ENCODE data around the gene BRWD1.

The BRWD1 gene

GRCh38 chr21:39152271-39152670, 161.2 kb downstream of the BRWD1 start:
- H3K4me3 ChIP-seq (ENCODE audit: low read depth, low read length), result no peak overlapping the region
- TF ChIP-seq, protein P1, sequence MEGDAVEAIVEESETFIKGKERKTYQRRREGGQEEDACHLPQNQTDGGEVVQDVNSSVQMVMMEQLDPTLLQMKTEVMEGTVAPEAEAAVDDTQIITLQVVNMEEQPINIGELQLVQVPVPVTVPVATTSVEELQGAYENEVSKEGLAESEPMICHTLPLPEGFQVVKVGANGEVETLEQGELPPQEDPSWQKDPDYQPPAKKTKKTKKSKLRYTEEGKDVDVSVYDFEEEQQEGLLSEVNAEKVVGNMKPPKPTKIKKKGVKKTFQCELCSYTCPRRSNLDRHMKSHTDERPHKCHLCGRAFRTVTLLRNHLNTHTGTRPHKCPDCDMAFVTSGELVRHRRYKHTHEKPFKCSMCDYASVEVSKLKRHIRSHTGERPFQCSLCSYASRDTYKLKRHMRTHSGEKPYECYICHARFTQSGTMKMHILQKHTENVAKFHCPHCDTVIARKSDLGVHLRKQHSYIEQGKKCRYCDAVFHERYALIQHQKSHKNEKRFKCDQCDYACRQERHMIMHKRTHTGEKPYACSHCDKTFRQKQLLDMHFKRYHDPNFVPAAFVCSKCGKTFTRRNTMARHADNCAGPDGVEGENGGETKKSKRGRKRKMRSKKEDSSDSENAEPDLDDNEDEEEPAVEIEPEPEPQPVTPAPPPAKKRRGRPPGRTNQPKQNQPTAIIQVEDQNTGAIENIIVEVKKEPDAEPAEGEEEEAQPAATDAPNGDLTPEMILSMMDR (IDR thresholded peaks at IDR 0.05; ENCODE audit: borderline replicate concordance, insufficient read depth, low read depth, low read length), result no peak

DNA sequence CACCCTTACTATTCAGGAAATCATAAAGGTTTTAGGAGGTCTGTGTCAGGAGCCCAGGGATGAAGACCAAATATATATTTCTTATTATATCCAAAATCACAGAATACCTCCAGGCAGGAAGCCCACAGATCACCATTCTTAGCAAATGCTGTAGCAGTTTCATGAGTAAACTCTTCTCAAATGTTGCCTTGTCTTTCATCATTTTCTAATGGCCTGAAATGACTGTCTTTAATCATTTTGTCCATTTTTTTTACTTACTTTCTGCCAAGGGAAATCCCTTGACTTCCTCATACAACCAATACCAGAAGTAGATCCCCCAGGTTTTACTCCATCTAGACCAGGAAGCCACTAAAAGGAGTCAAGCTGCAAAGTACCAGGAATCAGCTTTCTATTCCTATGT, 162.6 kb downstream of the BRWD1 start:
- H3K4me3 ChIP-seq (ENCODE audit: low read depth, low read length), result no peak overlapping the region
- TF ChIP-seq, protein P1 (IDR thresholded peaks at IDR 0.05; ENCODE audit: borderline replicate concordance, insufficient read depth, low read depth, low read length), result no peak

DNA sequence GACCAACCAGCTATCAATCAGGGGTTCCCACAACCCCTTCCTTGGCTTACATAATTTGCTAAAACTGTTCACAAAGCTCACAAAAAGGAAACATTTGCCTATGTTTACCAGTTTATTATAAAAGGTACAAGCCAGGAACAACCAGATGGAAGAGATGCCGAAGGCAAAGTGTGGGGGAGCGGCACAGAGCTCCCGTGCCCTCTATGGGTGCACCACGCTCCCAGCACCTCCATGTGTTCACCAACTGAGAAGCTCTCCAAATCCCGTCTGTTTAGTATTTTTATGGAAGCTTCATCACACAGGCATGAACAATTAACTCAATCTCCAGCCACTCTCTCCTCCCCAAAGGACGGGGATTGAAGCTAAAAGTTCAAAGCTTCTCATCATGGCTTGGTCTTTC, 163.1 kb downstream of the BRWD1 start:
- TF ChIP-seq, protein P1 (IDR thresholded peaks at IDR 0.05; ENCODE audit: borderline replicate concordance, insufficient read depth, low read depth, low read length), result no peak
- H3K4me3 ChIP-seq (ENCODE audit: low read depth, low read length), result no peak overlapping the region

GRCh38 chr21:39149882-39150281, 163.6 kb downstream of the BRWD1 start:
- TF ChIP-seq, protein P1 (IDR thresholded peaks at IDR 0.05; ENCODE audit: borderline replicate concordance, insufficient read depth, low read depth, low read length), result no peak

GRCh38 chr21:39148975-39149374, 164.5 kb downstream of the BRWD1 start:
- TF ChIP-seq, protein P1 (IDR thresholded peaks at IDR 0.05; ENCODE audit: borderline replicate concordance, insufficient read depth, low read depth, low read length), result no peak

More at GRCh38 chr21:39149882-39150281, 163.6 kb downstream of the BRWD1 start:
- no peak overlapping the region for H3K4me3 ChIP-seq (ENCODE audit: low read depth, low read length)

DNA sequence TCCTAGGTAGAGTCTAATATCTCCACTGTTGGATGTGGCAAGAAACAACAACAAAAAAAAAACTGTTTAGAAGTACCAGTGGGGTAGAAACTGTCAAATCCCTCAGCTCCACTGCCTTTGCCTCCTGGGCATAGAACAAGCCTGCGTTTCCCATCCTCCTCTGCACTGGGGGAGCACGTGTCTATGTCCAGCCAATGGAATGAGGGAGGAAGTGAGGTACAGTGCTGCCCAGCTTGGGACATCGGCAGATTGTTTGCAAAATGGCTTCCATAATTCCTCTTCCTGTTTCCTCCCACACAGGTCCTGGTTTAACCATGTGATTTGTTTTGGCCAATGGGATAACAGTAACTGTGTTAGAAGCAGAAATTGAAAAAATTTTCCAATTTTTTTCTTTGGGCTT, 169.2 kb downstream of the BRWD1 start:
- no peak overlapping the region for H3K4me3 ChIP-seq (ENCODE audit: low read depth, low read length)
- TF ChIP-seq, protein P1 (IDR thresholded peaks at IDR 0.05; ENCODE audit: borderline replicate concordance, insufficient read depth, low read depth, low read length), result no peak

More at GRCh38 chr21:39148975-39149374, 164.5 kb downstream of the BRWD1 start:
- no peak overlapping the region for H3K4me3 ChIP-seq (ENCODE audit: low read depth, low read length)

DNA sequence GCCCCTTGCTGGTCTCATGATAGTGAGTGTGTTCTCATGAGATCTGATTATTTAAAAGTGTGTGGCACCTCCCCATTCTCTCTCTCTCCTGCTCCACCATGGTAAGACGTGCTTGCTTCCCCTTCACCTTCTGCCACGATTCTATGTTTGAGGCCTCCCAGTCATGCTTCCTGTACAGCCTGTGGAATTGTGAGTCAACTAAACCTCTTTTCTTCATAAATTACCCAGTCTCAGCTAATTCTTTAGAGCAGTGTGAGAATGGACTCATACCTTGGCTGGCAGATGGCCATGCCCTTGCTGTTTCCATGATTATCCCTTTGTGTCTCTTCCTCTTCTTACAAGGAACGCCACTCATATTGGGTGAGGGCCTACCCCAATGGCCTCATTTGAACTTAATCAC, 170.5 kb downstream of the BRWD1 start:
- TF ChIP-seq, protein P1 (IDR thresholded peaks at IDR 0.05; ENCODE audit: borderline replicate concordance, insufficient read depth, low read depth, low read length), result no peak
- H3K4me3 ChIP-seq (ENCODE audit: low read depth, low read length), result no peak overlapping the region
